Frontal cortex (tissue), 1 donor: Measurements from ENCODE around the gene MEI1. TPM values are rescaled to one million over a fixed set of nuclear protein-coding genes. Genes with fewer than 3 reads are reported as not detected.

Experiments used
- small RNA-seq: library from RNA; depleted of rRNA; stranded (forward); fragments of <200 nt; gene quantifications from one replicate; pipeline ENCODE3, GENCODE V24; 2014
- total RNA-seq: library from RNA; depleted of rRNA; stranded (reverse); fragments of >200 nt; gene quantifications from one replicate; pipeline ENCODE4 v1.2.3, GENCODE V29; 2014

Gene MEI1
- total RNA-seq, 1 donor from 2014 or later: 0.41 TPM

Small RNA genes lying within 50 kb of the gene (small RNA-seq; reads per million reads assigned to genes)
- not detected for gene HMGN2P10
- not detected for gene RF00019
- gene RNU6-476P: not detected
- gene RNU6ATAC22P: not detected

Other genes starting within 250 kb of the MEI1 start
- 53.0 TPM for gene PHF5A, start 230.8 kb upstream of the MEI1 start, total RNA-seq
- 72.2 TPM for gene ACO2, start 230.4 kb upstream of the MEI1 start, total RNA-seq
- 24.1 TPM for gene POLR3H, start 155.0 kb upstream of the MEI1 start, total RNA-seq
- gene CSDC2, start 138.5 kb upstream of the MEI1 start, total RNA-seq: 8.6 TPM
- gene PMM1, start 109.7 kb upstream of the MEI1 start, total RNA-seq: 16.3 TPM
- 17.9 TPM for gene DESI1, start 78.5 kb upstream of the MEI1 start, total RNA-seq
- 259 TPM for gene XRCC6, start 78.2 kb upstream of the MEI1 start, total RNA-seq
- gene SNU13, start 10.6 kb upstream of the MEI1 start, total RNA-seq: 74.6 TPM
- gene CCDC134, start 101.2 kb downstream of the MEI1 start, total RNA-seq: 14.3 TPM
- 56.3 TPM for gene SREBF2, start 133.6 kb downstream of the MEI1 start, total RNA-seq
- gene SHISA8, start 215.6 kb downstream of the MEI1 start, total RNA-seq: not detected
- under 0.01 TPM for gene TNFRSF13C, start 227.3 kb downstream of the MEI1 start, total RNA-seq
- gene CENPM, start 247.6 kb downstream of the MEI1 start, total RNA-seq: 3.7 TPM